Measurements from ENCODE around the gene GPN2.
"Not testable (repeated sequence)": the region's sequence is repeated elsewhere in the genome, so short reads cannot be mapped to it uniquely, and the experiment has no call there.

GPN2 gene

DNA sequence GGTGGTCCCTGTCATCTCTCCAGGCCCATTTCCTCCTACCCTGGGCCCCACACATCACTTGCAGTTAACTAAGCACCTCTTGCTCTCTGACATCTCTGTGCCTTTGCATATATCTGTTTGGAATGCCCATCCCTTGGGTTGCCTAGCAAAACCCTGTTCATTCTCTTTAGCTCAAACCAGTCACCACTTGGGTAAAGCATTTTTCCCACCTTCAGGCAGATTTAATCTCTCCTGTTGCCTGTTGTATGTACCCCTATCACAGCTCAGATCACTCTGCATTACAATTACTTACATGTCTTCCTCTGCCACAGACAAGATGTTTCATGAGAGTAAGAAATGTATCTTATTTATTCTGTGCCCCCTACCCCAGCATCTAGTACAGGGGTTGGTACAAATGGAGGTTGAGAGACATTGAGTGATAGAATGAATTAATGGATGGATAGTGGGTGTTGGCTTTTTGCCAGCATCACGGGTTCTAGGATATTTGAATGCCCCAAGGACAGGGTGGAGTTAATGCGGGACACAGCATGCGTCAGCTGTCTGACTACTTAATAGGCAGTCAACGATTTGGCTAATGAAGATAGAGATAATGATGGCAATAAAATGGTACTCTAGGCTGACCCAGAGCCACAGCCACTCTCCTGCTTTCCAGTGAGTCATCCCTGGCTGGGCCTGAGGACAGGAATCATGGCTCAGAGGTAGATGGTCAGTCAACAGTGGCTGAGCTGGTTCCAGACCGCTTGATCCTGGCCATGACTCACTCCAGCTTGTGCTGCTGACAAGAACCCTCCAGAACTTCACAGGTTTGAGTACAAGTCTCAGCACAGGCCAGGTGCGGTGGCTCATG lies 17.2 kb upstream of the GPN2 start:
- H3K27ac ChIP-seq, result no peak overlapping the region
- H3K4me3 ChIP-seq, result no peak overlapping the region

DNA sequence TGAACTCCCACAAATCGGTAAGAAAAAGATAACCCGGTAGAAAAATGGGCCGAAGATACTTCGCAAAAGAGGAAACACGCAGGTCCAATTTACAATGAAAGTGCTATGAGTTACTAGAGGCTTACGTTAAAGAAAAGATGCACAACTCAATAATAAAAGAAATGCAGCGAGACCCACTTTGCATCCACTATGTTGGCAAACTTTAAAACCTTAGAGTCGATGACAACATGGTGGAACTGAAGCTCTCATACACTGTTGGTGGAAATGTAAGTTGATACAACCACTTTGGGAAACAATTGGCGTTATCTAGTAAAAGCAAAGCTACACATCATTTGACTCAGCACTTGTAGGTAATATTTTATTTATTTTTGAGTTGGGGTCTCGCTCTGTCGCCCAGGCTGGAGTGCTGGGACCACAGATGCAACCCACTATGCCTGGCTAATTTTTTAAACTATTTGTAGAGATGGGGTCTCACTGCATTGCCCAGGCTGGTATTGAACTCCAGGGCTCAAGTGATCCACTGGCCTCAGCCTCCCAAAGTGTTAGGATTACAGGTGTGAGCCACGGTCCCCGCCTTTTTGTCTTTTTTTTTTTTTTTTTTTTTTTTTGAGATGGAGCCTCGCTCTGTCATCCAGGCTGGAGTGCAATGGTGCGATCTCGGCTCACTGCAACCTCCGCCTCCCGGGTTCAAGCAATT lies 10.9 kb upstream of the GPN2 start:
- peak overlapping the region in 19 of 21 experiments; percentile 69 to 94 (median 88) for H3K27ac ChIP-seq
- H3K4me3 ChIP-seq, result peak overlapping the region; percentile 53 to 99 (median 85)

GRCh38 chr1:26900001-26900814 lies 10.1 kb upstream of the GPN2 start, which contains the start of gene GPATCH3:
TSS of gene GPATCH3 (minus strand) at chr1:26900467. CDS start at chr1:26900442, 25 bp downstream.
- Histone ChIP-seq H3K27ac (peak within 1 kb of the TSS; percentile 50 to 94 (median 88)), H3K4me3 (peak within 1 kb of the TSS; percentile 53 to 99 (median 85))

- H3K4me3 ChIP-seq, result no peak overlapping the region
- no peak overlapping the region for H3K27ac ChIP-seq
These were observed 7.3 kb upstream of the GPN2 start for GRCh38 chr1:26897351-26897750.

DNA sequence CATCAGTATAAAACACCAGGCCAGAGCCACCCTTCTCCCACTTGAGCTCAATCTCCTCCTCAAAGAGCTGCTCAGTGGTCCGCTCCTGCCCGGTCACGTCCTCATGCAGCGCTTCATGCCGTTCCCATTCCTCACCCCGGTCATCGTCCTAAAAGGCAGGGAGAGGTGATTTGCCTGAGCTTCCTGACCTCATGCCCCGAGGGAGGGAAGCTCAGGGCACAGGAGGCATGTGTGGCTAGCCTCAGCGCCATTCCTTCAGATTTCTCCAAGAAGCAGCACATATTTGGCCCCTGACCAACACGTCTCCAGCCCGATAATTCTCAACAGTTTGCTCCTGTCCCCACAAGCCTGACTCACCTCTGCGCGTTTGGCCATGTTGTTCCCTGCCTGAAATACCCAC lies 4.2 kb upstream of the GPN2 start:
- Histone ChIP-seq H3K4me3 (no peak overlapping the region), H3K27ac (no peak overlapping the region)

- Histone ChIP-seq H3K4me3 (peak overlapping the region; percentile 89 to 99 (median 97)), H3K27ac (peak overlapping the region; percentile 57 to 98 (median 90))
These were observed 349 bp upstream of the GPN2 start for GRCh38 chr1:26890467-26890796.

GRCh38 chr1:26888231-26888630 lies 1.9 kb downstream of the GPN2 start:
- Histone ChIP-seq H3K4me3 (no peak overlapping the region), H3K27ac (no peak overlapping the region)

DNA sequence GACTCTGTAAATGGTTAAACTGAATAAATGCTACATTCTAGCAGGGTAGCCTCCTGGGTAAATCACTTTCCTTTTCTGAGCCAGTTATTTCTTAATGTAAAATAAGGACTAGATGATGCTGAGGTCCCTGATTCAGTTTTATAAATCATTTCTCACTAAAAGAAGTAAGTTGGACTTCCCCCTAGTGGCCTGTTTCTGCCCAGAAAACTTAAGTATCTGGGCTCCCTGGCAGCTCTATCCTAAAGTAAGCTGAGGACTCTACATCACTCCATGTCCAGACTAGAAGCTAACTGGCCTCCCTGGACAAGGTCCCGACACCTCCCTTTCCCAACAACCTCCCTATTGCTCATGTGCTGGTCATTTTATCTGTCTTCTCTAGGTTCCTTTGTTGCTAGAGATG lies 3.0 kb downstream of the GPN2 start:
- Histone ChIP-seq H3K4me3 (no peak overlapping the region), H3K27ac (no peak overlapping the region)

GRCh38 chr1:26882696-26883463 lies 7.2 kb downstream of the GPN2 start:
- no peak overlapping the region for H3K4me3 ChIP-seq

DNA sequence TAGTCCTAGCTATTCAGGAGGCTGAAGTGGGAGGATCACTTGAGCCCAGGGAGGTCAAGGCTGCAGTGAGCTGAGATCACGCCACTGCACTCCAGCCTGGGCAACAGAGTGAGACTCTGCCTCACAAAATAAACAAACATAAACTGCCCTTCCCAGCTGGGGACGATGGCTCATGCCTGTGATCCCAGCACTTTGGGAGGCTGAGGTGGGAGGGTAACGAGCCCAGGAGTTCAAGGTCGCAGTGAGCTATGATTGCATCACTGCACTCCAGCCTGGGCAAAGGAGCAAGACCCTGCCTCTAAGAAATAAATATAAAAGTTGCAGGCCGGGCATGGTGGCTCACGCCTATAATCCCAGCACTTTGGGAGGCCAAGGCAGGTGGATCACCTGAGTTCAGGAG lies 8.5 kb downstream of the GPN2 start:
- not testable (repeated sequence) for H3K4me3 ChIP-seq

More at GRCh38 chr1:26882696-26883463, 7.2 kb downstream of the GPN2 start:
- no peak overlapping the region for H3K27ac ChIP-seq

GRCh38 chr1:26879793-26880192 lies 10.3 kb downstream of the GPN2 start:
- no peak overlapping the region for H3K4me3 ChIP-seq
- H3K27ac ChIP-seq, result no peak overlapping the region

More for the DNA sequence above, 8.5 kb downstream of the GPN2 start:
- H3K27ac ChIP-seq, result not testable (repeated sequence)

GRCh38 chr1:26877326-26877725 lies 12.8 kb downstream of the GPN2 start:
- H3K27ac ChIP-seq, result peak overlapping the region in 3 of 21 experiments; percentile 1 to 49 (median 11)
- H3K4me3 ChIP-seq, result no peak overlapping the region

- no peak overlapping the region for H3K4me3 ChIP-seq
- peak overlapping the region in 5 of 21 experiments; percentile 16 to 69 (median 26) for H3K27ac ChIP-seq
These were observed 15.2 kb downstream of the GPN2 start for GRCh38 chr1:26874896-26875295.

DNA sequence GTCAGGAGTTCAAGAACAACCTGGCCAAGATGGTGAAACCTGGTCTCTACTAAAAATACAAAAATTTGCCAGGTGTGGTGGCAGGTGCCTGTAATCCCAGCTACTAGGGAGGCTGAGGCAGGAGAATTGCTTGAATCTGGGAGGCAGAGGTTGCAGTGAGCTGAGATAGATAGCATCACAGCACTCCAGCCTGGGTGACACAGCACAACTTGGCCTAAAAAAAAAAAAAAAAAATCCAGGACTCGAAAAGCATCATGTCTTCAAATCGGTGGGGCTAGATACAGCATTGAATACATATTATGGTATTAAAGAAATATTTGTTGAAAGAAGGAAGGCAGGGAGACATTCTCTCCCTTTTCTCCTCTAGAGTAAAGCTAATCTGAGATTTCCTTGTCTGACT lies 17.0 kb downstream of the GPN2 start:
- not testable (repeated sequence) for H3K4me3 ChIP-seq

DNA sequence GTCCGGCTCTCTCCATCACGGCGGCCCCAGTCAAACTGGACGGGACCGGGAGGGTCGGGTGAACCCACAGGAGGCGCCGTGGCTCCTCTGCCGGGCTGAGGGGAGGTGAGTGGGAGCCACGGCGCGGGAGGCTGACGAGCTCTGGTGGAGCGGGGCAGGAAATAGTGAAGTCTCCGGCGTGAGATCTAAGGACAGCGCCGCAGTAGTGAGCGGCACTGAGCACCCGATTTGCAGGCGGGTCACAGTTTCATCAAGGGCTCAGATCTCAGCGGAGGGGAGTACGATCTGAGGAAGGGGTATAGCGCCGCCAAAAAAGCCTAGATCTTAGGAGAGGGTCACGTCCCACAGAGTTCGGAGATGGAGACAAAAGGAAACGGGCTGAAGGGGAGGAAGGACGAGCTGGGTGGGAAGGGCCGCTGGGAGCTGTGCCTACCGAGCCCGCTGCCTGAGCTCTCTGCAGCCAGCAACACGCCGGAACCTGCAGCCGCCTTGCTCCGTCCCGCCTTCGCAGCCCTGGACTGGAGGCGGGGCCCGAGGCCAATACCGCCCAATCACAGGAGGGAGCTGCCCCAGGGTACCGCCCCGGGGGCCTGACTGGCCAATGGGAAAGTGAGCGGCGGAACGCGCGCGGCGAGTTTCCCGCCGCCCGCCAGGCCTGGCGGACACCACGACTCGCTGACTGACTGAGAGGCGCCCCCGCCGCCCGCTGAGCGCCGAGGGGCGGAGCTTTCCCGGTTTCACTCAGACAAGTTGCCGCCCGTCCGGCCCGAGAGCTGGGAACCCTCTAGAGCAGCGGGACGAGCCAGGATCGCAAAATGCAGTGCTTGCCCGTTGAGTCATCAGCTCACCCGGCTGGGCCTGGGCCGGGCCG lies 25.2 kb downstream of the GPN2 start:
- Histone ChIP-seq H3K4me3 (peak overlapping the region; percentile 55 to 71 (median 66)), H3K27ac (peak overlapping the region; percentile 78 to 98 (median 95))

More for the DNA sequence above, 17.0 kb downstream of the GPN2 start:
- peak overlapping the region in 2 of 21 experiments; percentile 17 to 57 for H3K27ac ChIP-seq

GRCh38 chr1:26863685-26864077 lies 26.4 kb downstream of the GPN2 start:
- Histone ChIP-seq H3K27ac (peak overlapping the region; percentile 78 to 98 (median 95)), H3K4me3 (peak overlapping the region; percentile 55 to 71 (median 66))

- peak within 1 kb of the TSS; percentile 78 to 98 (median 95) for H3K27ac ChIP-seq
- H3K4me3 ChIP-seq, result peak within 1 kb of the TSS; percentile 55 to 71 (median 66)
These were observed 27.1 kb downstream of the GPN2 start, which contains the start of gene SFN for GRCh38 chr1:26862781-26863684. TSS of gene SFN (plus strand) at chr1:26863149. CDS start at chr1:26863213, 64 bp downstream.

Data from skin epidermis (tissue), 12 donors.